CD14-positive monocyte (primary cell): ENCODE data around the gene FRMD4A. TPM values are rescaled to one million over a fixed set of nuclear protein-coding genes. Genes with fewer than 3 reads are reported as not detected.

ENCODE experiments used
- DNase-seq, 3 donors: peaks; one replicate each; pipeline ENCODE4 v3.0.0-alpha.2; 2011 to 2022
- H2AFZ ChIP-seq: 2 replicates; pipeline ENCODE4 v1.6.0; 2012; ENCODE audit warnings: mild to moderate bottlenecking, low read depth, low read length, inconsistent platforms; ENCODE audit not compliant: insufficient read depth, poor library complexity, severe bottlenecking
- H3K27ac ChIP-seq, 2 donors: 1 replicate in 1 of 2; 2 replicates in 1 of 2; pipeline ENCODE4 v1.5.1; 2012 to 2013; ENCODE audit warnings: low read length in 2 of 2, control low read depth in 1 of 2, inconsistent platforms in 1 of 2, low read depth in 1 of 2, mild to moderate bottlenecking in 1 of 2
- H3K27me3 ChIP-seq, 2 donors: one replicate each; pipeline versions ENCODE4 v1.6.0 to v1.6.1; 2011 to 2013; ENCODE audit warnings: low read length in 2 of 2; ENCODE audit not compliant: control insufficient read depth in 2 of 2, insufficient read depth in 2 of 2
- H3K36me3 ChIP-seq, 2 donors: replicated peaks in 1 of 2; 1 replicate in 1 of 2; 2 replicates in 1 of 2; pipeline versions ENCODE4 v1.5.1 to v1.6.1; 2012 to 2013; ENCODE audit warnings: low read length in 2 of 2, control low read depth in 1 of 2, inconsistent platforms in 1 of 2, mild to moderate bottlenecking in 1 of 2; ENCODE audit not compliant: insufficient read depth in 2 of 2, control insufficient read depth in 1 of 2
- H3K4me1 ChIP-seq, 2 donors: 1 replicate in 1 of 2; 2 replicates in 1 of 2; pipeline versions ENCODE4 v1.5.1 to v1.6.1; 2012 to 2013; ENCODE audit warnings: low read length in 2 of 2, control low read depth in 1 of 2, inconsistent platforms in 1 of 2, mild to moderate bottlenecking in 1 of 2, moderate library complexity in 1 of 2; ENCODE audit not compliant: insufficient read depth in 2 of 2, control insufficient read depth in 1 of 2
- H3K4me2 ChIP-seq: replicated peaks from 2 replicates; pipeline ENCODE3; 2012; ENCODE audit warnings: low read length, moderate library complexity, mild to moderate bottlenecking; ENCODE audit not compliant: poor library complexity, severe bottlenecking; ENCODE audit errors: extremely low read depth
- H3K4me3 ChIP-seq, 3 experiments: fragments of 200-600 bp in 1 of 3; sonication (generic) in 1 of 3; replicated peaks in 1 of 3; 1 replicate in 2 of 3; 2 replicates in 1 of 3; pipeline ENCODE4 v1.5.1; 2011 to 2013; ENCODE audit warnings: low read length in 3 of 3, mild to moderate bottlenecking in 3 of 3, control low read depth in 2 of 3, low read depth in 2 of 3, inconsistent platforms in 1 of 3, moderate library complexity in 1 of 3
- H3K79me2 ChIP-seq: 2 replicates; pipeline ENCODE4 v1.6.0; 2012; ENCODE audit warnings: mild to moderate bottlenecking, control low read depth, inconsistent platforms, low read length, moderate library complexity; ENCODE audit not compliant: insufficient read depth
- H3K9ac ChIP-seq: 2 replicates; pipeline ENCODE4 v1.6.0; 2017; ENCODE audit warnings: low read length, mild to moderate bottlenecking; ENCODE audit not compliant: insufficient read depth, poor library complexity, severe bottlenecking
- H3K9me3 ChIP-seq, 2 donors: replicated peaks in 1 of 2; 1 replicate in 1 of 2; 2 replicates in 1 of 2; pipeline versions ENCODE4 v1.5.1 to v1.6.1; 2012 to 2013; ENCODE audit warnings: low read length in 2 of 2, control low read depth in 1 of 2; ENCODE audit not compliant: control insufficient read depth in 1 of 2, insufficient read depth in 1 of 2
- H4K20me1 ChIP-seq: 2 replicates; pipeline ENCODE4 v1.6.0; 2012; ENCODE audit warnings: mild to moderate bottlenecking, low read length, control low read depth, moderate library complexity; ENCODE audit not compliant: insufficient read depth
- H3K27ac Mint-ChIP-seq, 7 donors: one replicate each; pipeline ENCODE4 v1.8.0; 2020; ENCODE audit warnings: mild to moderate bottlenecking in 7 of 7, mixed read lengths in 7 of 7, moderate library complexity in 6 of 7, inconsistent platforms in 2 of 7
- H3K27me3 Mint-ChIP-seq, 3 donors: one replicate each; pipeline ENCODE4 v1.8.0; 2021 to 2022; ENCODE audit warnings: low read depth in 3 of 3, mild to moderate bottlenecking in 3 of 3, mixed read lengths in 3 of 3, moderate library complexity in 3 of 3, inconsistent platforms in 1 of 3
- H3K36me3 Mint-ChIP-seq, 2 donors: one replicate each; pipeline ENCODE4 v1.8.0; 2020; ENCODE audit warnings: mixed read lengths in 2 of 2, inconsistent platforms in 1 of 2, mild to moderate bottlenecking in 1 of 2
- H3K4me1 Mint-ChIP-seq: one replicate; pipeline ENCODE4 v1.8.0; 2020; ENCODE audit warnings: mild to moderate bottlenecking, mixed read lengths
- H3K4me3 Mint-ChIP-seq, 2 donors: one replicate each; pipeline ENCODE4 v1.8.0; 2020; ENCODE audit warnings: mild to moderate bottlenecking in 2 of 2, mixed read lengths in 2 of 2, moderate library complexity in 1 of 2
- H3K9me3 Mint-ChIP-seq, 7 donors: one replicate each; pipeline ENCODE4 v1.8.0; 2020 to 2022; ENCODE audit warnings: mixed read lengths in 7 of 7, mild to moderate bottlenecking in 6 of 7, moderate library complexity in 6 of 7, inconsistent platforms in 2 of 7
- CTCF ChIP-seq: fragments of 200-600 bp; IDR thresholded peaks from one replicate; pipeline ENCODE4 v1.8.0; 2022; ENCODE audit warnings: antibody characterized with exemption, mild to moderate bottlenecking
- WGBS: methylation state at CpG from one replicate; pipeline ENCODE4 v1.1.5; 2013; ENCODE audit warnings: missing lambda C conversion rate; ENCODE audit not compliant: insufficient coverage; 5-methylcytosine and 5-hydroxymethylcytosine counted together
- intact Hi-C, 2 donors: fragments of 100-400 bp; cut with micrococcal nuclease; formaldehyde crosslinking; loops; one replicate each; pipeline versions ENCODE4 v1.15.0 to v1.15.1; 2023
- polyA plus RNA-seq, 3 donors: library from polyadenylated mRNA; depleted of rRNA in 1 of 3; unstranded in 2 of 3; stranded (reverse) in 1 of 3; fragments of 300-500 nt in 2 of 3; fragments of >200 nt in 1 of 3; fragmentation: Illumina TruSeq in 2 of 3; gene quantifications; 1 replicate in 2 of 3; 2 replicates in 1 of 3; pipeline ENCODE4 v1.2.3, GENCODE V29; 2012 to 2021

The FRMD4A gene
- polyA plus RNA-seq, 3 donors, result 0.12 TPM; not detected in 2

DNA sequence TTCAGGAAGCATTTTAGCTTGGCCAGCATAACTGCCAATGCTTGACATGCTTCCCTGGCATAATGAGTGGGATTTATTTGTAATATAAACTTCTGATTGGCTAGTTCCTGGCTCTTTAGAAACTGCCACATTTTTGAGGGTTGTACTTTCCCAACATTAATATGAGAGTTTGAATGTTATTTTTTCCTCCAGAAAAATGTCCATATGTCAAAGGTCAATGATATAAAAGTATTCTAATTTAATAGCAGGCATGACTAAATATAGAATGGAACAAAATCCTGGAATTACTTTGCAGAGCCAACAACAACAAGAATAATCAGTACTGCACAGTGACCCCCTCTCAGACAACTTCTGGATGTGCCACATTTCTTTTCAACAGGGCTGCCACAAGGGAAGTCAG is 391.3 kb downstream of the FRMD4A start:
- DNase-seq, result no peak
- intact Hi-C loops, result no loop called here
- TF ChIP-seq CTCF, result no peak
- peaks cover 8 to 19% (median 16%) of the 10 kb centered on the region in 3 donors for H3K27me3 Mint-ChIP-seq
- Histone ChIP-seq H3K79me2 (no peaks in the 10 kb centered on the region), H3K9ac (no peak overlapping the region), H3K4me3 (no peak overlapping the region), H3K9me3 (no peaks in the 10 kb centered on the region), H4K20me1 (no peaks in the 10 kb centered on the region), H3K36me3 (no peaks in the 10 kb centered on the region), H3K27me3 (peaks cover 0 to 10% of the 10 kb centered on the region in 2 donors), H2AFZ (no peak overlapping the region), H3K4me2 (no peak overlapping the region), H3K27ac (no peak overlapping the region), H3K4me1 (no peaks in the 10 kb centered on the region)
- H3K9me3 Mint-ChIP-seq, result peaks cover 0 to 10% (median 4%) of the 10 kb centered on the region in 7 donors
- H3K4me3 Mint-ChIP-seq, result no peak overlapping the region
- no peaks in the 10 kb centered on the region for H3K36me3 Mint-ChIP-seq
- no peak overlapping the region for H3K27ac Mint-ChIP-seq
- peaks cover 3% of the 10 kb centered on the region for H3K4me1 Mint-ChIP-seq

DNA sequence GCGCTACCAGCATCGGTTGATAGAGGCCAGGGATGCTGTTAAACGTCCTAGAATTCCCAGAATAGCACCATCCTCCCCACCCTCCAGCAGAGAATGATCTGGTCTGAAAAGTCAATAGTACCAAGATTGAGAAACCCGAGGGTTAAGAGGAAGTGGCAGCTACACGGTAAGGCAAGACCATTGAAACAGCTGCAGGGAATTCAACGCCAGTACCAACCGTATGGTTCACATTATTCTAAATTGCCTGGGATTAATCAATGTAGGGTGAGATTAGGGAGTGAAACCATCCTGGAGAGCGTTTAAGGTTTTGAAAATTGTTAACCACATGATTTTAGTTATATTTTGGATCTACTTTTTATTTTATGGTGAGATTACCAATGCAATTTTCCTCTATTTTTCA is 391.8 kb downstream of the FRMD4A start:
- intact Hi-C loops, result no loop called here

More for the DNA sequence above, 391.8 kb downstream of the FRMD4A start:
- Histone ChIP-seq H3K9me3 (no peaks in the 10 kb centered on the region), H4K20me1 (no peaks in the 10 kb centered on the region), H3K4me2 (no peak overlapping the region), H3K36me3 (no peaks in the 10 kb centered on the region), H3K79me2 (no peaks in the 10 kb centered on the region), H3K4me1 (no peaks in the 10 kb centered on the region), H3K9ac (no peak overlapping the region), H3K27ac (no peak overlapping the region), H2AFZ (no peak overlapping the region), H3K4me3 (no peak overlapping the region), H3K27me3 (peaks cover 2 to 13% of the 10 kb centered on the region in 2 donors)
- H3K4me1 Mint-ChIP-seq, result peaks cover 3% of the 10 kb centered on the region
- H3K27me3 Mint-ChIP-seq, result peaks cover 8 to 19% (median 16%) of the 10 kb centered on the region in 3 donors
- TF ChIP-seq CTCF, result no peak
- H3K4me3 Mint-ChIP-seq, result peak overlapping the region in 1 of 2 donors; percentile 16
- H3K9me3 Mint-ChIP-seq, result peaks cover 0 to 10% (median 4%) of the 10 kb centered on the region in 7 donors
- no peak overlapping the region for H3K27ac Mint-ChIP-seq
- WGBS, result 39% methylated on average over 3 of the region's 8 CpGs
- DNase-seq, result no peak
- no peaks in the 10 kb centered on the region for H3K36me3 Mint-ChIP-seq
